ENCODE data around the gene ELOVL2. TPM values are rescaled to one million over a fixed set of nuclear protein-coding genes. Genes with fewer than 3 reads are reported as not detected.

The ELOVL2 gene
- total RNA-seq, 6 donors from 2014 or later = 0.10 to 0.54 (median 0.31) TPM; not detected in 3

DNA sequence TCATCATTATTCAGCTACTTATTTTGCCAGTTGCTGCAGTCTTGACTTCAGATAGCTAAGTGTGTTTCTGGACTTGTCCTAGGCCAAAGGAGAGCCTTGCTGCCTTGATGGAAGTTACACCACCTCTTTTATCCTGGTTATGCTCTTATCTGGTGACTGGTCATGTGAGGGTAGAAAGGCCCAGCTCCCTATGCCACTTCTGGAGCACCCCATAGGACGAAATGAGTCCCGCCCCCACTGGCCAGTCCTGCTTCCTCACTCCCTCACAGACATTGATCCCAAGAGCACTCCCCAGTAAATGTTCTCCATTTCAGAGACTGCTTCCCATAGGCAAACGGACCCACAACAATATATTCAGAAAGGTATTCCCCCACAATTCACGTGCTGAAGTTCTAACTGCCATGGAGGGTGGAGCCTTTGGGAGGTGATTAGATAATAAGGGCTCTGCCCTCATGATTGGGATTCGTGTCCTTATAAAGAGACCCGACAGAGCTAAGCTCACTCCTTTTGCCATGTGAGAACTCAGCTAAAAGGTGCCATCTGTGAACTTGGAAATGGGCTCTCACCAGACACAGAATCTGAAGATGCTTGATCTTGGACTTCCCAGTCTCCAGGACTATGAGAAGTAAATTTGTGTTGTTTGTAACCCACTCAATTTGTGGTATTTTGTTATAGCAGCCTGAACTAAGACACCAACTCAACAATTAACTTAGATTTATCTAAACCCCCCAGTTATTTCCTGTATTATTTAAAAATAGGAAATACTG lies 21.5 kb upstream of the ELOVL2 start:
- no peaks in the 10 kb centered on the region for H3K4me1 ChIP-seq
- H3K36me3 ChIP-seq = no peaks in the 10 kb centered on the region
- TF ChIP-seq POLR2A (IDR thresholded peaks at IDR 0.05) (no peak), POLR2AphosphoS5 (IDR thresholded peaks at IDR 0.05) (no peak), EP300 (IDR thresholded peaks at IDR 0.05) (no peak), CTCF (IDR thresholded peaks at IDR 0.05) (no peak)
- 89 to 95% methylated on average over 6 of the region's 6 CpGs for WGBS, 2 donors
- no peak for ATAC-seq (ENCODE audit: low FRiP score in 2 of 2)
- H3K27ac ChIP-seq = no peak overlapping the region
- no peak overlapping the region for H3K4me3 ChIP-seq
- no peaks in the 10 kb centered on the region for H3K9me3 ChIP-seq
- H3K27me3 ChIP-seq = no peaks in the 10 kb centered on the region
- no peak for DNase-seq

DNA sequence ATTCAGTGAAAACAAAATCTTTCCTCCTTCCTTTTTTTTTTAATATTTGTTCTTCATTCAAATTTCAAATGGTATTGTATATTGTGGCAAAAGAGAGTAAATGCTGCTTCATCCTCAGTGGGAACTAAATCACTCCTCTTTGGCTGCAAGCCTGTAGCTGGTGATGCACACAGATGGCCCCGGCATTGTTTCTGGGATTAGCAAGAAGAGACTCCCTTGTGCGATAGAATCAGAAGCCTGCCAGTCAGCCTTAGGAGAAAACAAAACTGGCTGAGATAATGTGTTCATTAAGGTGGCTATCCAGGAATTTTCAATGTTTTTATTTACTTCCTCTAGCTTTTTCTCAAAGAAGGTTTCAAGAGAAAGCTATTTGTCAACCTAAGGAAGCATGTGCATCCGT lies 20.7 kb upstream of the ELOVL2 start:
- H3K9me3 ChIP-seq = no peaks in the 10 kb centered on the region
- ATAC-seq (ENCODE audit: low FRiP score in 2 of 2) = no peak
- H3K36me3 ChIP-seq = no peaks in the 10 kb centered on the region
- WGBS, 2 donors = 71 to 72% methylated on average over 3 of the region's 3 CpGs
- no peak for DNase-seq
- H3K4me1 ChIP-seq = no peaks in the 10 kb centered on the region
- no peaks in the 10 kb centered on the region for H3K27me3 ChIP-seq
- H3K27ac ChIP-seq = no peak overlapping the region
- no peak for TF ChIP-seq POLR2AphosphoS5 (IDR thresholded peaks at IDR 0.05)
- no peak for TF ChIP-seq EP300 (IDR thresholded peaks at IDR 0.05)
- TF ChIP-seq POLR2A (IDR thresholded peaks at IDR 0.05) = no peak
- no peak for TF ChIP-seq CTCF (IDR thresholded peaks at IDR 0.05)
- no peak overlapping the region for H3K4me3 ChIP-seq

DNA sequence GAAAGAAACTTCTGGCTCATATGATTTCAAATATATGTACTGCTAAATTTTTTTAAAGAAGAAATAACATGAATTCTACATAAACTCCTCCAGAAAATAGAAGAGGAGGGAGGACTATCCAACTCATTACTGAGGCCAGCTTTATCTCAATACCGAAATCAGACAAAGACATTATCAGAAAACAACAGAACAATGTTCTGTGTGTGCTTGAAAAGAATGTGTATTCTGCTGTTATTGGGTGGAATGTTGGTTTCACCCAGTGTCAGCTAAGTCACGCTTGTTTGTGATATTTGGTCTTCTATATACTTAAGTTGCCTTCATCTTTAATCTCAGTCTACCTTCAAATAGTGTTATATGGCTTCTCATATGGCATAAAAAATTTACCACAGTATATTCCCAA lies 18.6 kb upstream of the ELOVL2 start:
- H3K4me1 ChIP-seq = no peaks in the 10 kb centered on the region
- no peaks in the 10 kb centered on the region for H3K36me3 ChIP-seq
- ATAC-seq (ENCODE audit: low FRiP score in 2 of 2) (no peak), DNase-seq (no peak)
- no peak overlapping the region for H3K27ac ChIP-seq
- no peak overlapping the region for H3K4me3 ChIP-seq
- no peak for TF ChIP-seq CTCF (IDR thresholded peaks at IDR 0.05)
- TF ChIP-seq EP300 (IDR thresholded peaks at IDR 0.05) = no peak
- no peak for TF ChIP-seq POLR2A (IDR thresholded peaks at IDR 0.05)
- no peak for TF ChIP-seq POLR2AphosphoS5 (IDR thresholded peaks at IDR 0.05)
- 90 to 94% methylated on average over 2 of the region's 2 CpGs for WGBS, 2 donors
- H3K9me3 ChIP-seq = no peaks in the 10 kb centered on the region
- H3K27me3 ChIP-seq = no peaks in the 10 kb centered on the region

GRCh38 chr6:11062083-11062482 lies 18.0 kb upstream of the ELOVL2 start:
- H3K36me3 ChIP-seq = no peaks in the 10 kb centered on the region
- no peak for TF ChIP-seq POLR2A (IDR thresholded peaks at IDR 0.05)
- no peak for TF ChIP-seq CTCF (IDR thresholded peaks at IDR 0.05)
- TF ChIP-seq EP300 (IDR thresholded peaks at IDR 0.05) = no peak
- no peak for TF ChIP-seq POLR2AphosphoS5 (IDR thresholded peaks at IDR 0.05)
- ATAC-seq (ENCODE audit: low FRiP score in 2 of 2) = no peak
- no peaks in the 10 kb centered on the region for H3K9me3 ChIP-seq
- DNase-seq = no peak
- H3K4me1 ChIP-seq = no peaks in the 10 kb centered on the region
- H3K27me3 ChIP-seq = no peaks in the 10 kb centered on the region
- H3K27ac ChIP-seq = no peak overlapping the region
- 87 to 97% methylated on average over 4 of the region's 4 CpGs for WGBS, 2 donors
- no peak overlapping the region for H3K4me3 ChIP-seq

- Histone ChIP-seq H3K36me3 (no peaks in the 10 kb centered on the region), H3K9me3 (no peaks in the 10 kb centered on the region), H3K27ac (no peak overlapping the region), H3K4me3 (no peak overlapping the region), H3K4me1 (no peaks in the 10 kb centered on the region), H3K27me3 (no peaks in the 10 kb centered on the region)
- TF ChIP-seq EP300 (IDR thresholded peaks at IDR 0.05) (no peak), POLR2AphosphoS5 (IDR thresholded peaks at IDR 0.05) (no peak), CTCF (IDR thresholded peaks at IDR 0.05) (no peak)
- no peak for ATAC-seq (ENCODE audit: low FRiP score in 2 of 2)
- no peak for DNase-seq
- WGBS, 2 donors = 94 to 96% methylated on average over 5 of the region's 5 CpGs
These were observed 14.3 kb upstream of the ELOVL2 start for GRCh38 chr6:11058406-11058805.
